RKO (cell line): ENCODE measurements around the gene SH3PXD2A.

Experiments used
- DNase-seq: peaks from one replicate; pipeline ENCODE4 v3.0.0-alpha.2; 2016; ENCODE audit warnings: low spot score

Gene SH3PXD2A

GRCh38 chr10:103683851-103684250, 171.5 kb downstream of the SH3PXD2A start:
- no peak for DNase-seq

GRCh38 chr10:103682631-103683030, 172.7 kb downstream of the SH3PXD2A start:
- DNase-seq = no peak

- no peak for DNase-seq
Measured at GRCh38 chr10:103681617-103682399, 173.6 kb downstream of the SH3PXD2A start.

- DNase-seq = no peak
Measured at GRCh38 chr10:103680869-103681236, 174.5 kb downstream of the SH3PXD2A start.

- DNase-seq = no peak
Measured at GRCh38 chr10:103679096-103679790, 176.1 kb downstream of the SH3PXD2A start.

- no peak for DNase-seq
Measured at GRCh38 chr10:103678178-103678526, 177.2 kb downstream of the SH3PXD2A start.

- DNase-seq = no peak
Measured at GRCh38 chr10:103677486-103678177, 177.7 kb downstream of the SH3PXD2A start.

- no peak for DNase-seq
Measured at GRCh38 chr10:103676851-103677417, 178.4 kb downstream of the SH3PXD2A start.

GRCh38 chr10:103676058-103676785, 179.2 kb downstream of the SH3PXD2A start:
- DNase-seq = no peak

- no peak for DNase-seq
Measured at GRCh38 chr10:103673606-103674005, 181.8 kb downstream of the SH3PXD2A start.

GRCh38 chr10:103672345-103672744, 183.0 kb downstream of the SH3PXD2A start:
- DNase-seq = no peak

- DNase-seq = no peak
Measured at GRCh38 chr10:103671126-103671895, 184.1 kb downstream of the SH3PXD2A start.

GRCh38 chr10:103669944-103670343, 185.4 kb downstream of the SH3PXD2A start:
- no peak for DNase-seq

GRCh38 chr10:103669243-103669929, 186.0 kb downstream of the SH3PXD2A start:
- no peak for DNase-seq

- DNase-seq = peak; percentile 70
Measured at GRCh38 chr10:103668351-103669242, 186.8 kb downstream of the SH3PXD2A start.

- peak; percentile 21 for DNase-seq
Measured at GRCh38 chr10:103667356-103667755, 188.0 kb downstream of the SH3PXD2A start.

GRCh38 chr10:103666762-103667150, 188.6 kb downstream of the SH3PXD2A start:
- no peak for DNase-seq

GRCh38 chr10:103666087-103666761, 189.2 kb downstream of the SH3PXD2A start:
- DNase-seq = no peak
